Stimulated activated CD4-positive, alpha-beta T cell treated with anti-CD3 and anti-CD28 coated beads, Interleukin-2, amount 100 ng/mL, for 48 hours (primary cell): ENCODE data around the gene SMIM8.
"Not testable (repeated sequence)": the region's sequence is repeated elsewhere in the genome, so short reads cannot be mapped to it uniquely, and the experiment has no call there.

Experiments used
- DNase-seq, 2 donors: peaks; one replicate each; pipeline ENCODE4 v3.0.0-alpha.2; 2020

Gene SMIM8, protein sequence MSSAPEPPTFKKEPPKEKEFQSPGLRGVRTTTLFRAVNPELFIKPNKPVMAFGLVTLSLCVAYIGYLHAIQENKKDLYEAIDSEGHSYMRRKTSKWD

DNA sequence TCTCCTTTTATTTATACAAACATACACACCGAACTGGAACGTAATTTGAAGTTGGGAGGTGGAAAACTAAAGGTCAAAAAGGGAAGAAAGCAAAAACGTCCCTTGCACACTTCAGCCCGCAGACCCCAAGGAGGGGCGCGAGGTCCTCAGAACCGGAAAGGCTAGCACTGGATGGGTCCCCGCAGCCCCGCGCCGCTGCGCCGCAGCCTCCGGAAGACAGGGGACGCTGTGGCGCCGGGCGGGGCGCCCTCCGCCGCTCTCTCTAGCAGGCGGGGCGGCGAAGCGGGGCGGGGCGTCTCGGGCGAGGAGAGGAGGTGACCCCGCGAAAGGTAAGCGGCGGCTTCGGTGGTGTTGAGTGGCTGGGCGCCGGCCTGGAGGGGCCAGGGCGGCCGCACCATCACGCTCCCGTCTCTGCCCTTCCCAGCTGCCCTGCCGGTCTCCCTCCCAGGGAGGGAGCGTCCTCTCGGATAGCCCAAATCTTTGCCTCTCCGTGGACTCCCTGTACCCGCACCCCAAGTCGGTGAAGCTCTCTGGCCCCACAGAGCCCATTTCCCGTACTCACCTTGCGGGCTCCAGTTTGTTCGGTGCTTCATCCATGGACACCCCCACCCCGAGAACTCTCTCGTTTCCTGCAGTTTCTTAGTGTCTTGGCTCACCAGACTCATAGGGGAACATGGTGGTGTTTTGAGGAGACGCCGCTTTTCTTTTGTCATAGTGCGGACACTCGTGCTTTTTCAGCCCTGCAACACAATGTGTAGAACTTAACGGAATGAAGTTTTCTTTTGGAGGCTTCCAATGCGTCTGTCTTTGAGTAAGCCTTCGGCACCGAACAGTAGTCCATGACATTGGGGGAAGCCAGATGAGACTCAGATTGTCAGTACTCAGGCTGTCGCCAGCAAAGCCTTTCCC is at the start of gene SMIM8:
Gene SMIM8 (plus strand): TSS at position 285 of the 909 bp plus-strand sequence. CDS start 14,444 bp downstream, outside the sequence.
- DNase-seq: peak; percentile 84 to 88

DNA sequence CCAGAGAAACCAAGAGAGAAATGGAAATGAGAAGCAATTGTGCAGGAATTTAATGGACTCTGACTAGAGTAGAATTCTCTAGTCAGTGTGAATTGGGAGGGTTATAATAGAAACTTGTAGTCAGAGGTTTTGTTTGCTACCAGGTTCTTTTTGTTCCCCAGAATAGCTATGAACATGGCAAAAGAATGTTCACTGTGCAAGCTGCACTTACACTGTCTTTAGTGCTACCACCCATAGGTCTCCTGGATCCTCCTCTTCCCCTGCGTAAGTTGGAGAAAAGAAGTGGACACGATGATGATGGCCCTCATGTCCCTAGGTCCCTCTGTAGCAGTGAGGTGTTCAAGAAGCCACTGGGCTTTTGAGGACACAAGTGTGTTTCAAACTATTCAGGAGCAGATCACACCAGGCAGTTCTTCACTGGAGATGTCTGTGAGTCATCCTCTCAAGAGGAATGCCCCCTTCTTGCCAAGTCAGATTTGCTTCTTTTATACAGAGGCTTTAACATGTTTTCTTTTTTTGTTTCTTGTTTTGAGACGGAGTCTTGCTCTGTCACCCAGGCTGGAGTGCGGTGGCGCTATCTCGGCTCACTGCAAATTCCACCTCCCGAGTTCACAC is 47.6 kb upstream of the SMIM8 start:
- no peak for DNase-seq

DNA sequence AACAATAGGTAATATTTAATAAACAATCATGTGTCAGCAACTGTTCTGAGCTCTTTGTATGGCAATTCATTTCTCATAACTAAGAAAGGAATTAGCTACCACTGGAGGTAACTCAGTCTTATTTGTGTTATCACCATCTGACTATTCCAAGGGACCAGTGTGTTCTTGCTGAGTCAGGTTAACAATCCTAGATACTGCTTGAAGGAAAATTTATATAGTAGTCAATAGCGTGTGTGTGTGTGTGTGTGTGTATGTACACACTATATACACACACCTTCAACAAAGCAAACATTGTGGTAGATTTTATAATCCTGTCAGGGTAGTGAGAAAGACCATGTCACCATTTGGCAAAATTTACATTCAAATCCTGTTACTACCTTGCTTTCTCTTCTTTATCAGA is 45.8 kb upstream of the SMIM8 start:
- no peak for DNase-seq

DNA sequence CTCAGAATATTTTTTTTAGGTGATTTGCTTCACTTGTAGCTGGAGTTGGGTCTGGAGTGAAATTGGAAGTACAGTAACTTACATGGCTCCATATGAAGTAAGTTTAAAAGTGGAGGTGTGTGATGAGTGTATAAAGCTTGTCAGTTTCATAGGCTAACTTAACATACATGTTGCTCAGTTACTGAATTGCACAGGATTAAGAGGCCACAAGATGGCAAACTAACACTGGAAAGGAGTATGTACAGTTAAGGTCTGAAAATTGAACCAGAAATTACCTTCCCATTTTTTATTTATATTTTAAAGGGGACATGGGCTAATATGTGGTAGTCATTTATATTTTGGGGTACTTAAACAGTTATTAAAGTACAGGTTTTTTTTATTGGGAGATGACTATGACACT is 45.3 kb upstream of the SMIM8 start:
- DNase-seq: no peak

DNA sequence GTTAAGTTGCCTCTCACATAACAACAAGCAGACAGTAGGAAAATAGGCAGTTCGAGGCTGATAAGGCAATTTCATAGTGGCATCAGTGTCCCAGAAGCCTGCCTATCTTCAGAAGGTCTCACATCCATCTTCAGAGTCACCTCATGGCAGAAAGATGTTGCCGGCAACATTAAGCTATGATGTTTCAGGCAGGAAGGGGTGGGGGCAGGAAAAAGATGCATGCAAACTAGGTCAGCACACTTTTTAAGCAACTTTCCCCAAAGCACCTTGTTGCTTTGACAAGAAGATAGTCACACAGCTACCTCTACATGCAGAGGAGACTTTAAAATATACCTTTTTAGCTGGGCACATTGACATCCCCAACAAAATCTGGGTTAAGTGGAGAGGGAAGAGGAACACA is 43.2 kb upstream of the SMIM8 start:
- no peak for DNase-seq

DNA sequence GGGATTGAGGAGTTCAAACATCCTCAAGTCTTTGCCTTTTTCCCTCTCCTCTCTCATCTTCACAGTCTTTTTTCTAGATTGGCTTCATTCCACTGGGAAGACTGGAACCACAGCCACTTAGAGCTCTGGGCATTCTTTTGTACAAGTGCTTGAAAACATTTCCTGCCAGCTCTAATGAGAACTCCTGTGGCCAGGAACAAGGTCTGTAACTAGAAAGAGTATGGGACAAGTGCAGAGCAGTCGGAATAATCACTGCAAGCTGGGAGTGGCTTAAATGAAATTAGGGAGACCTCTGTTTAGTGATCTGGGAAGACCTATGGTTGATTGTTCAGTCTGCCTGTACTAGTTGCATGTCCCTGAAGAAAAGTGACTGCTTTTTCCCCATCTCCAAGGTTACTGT is 41.0 kb upstream of the SMIM8 start:
- DNase-seq: no peak

DNA sequence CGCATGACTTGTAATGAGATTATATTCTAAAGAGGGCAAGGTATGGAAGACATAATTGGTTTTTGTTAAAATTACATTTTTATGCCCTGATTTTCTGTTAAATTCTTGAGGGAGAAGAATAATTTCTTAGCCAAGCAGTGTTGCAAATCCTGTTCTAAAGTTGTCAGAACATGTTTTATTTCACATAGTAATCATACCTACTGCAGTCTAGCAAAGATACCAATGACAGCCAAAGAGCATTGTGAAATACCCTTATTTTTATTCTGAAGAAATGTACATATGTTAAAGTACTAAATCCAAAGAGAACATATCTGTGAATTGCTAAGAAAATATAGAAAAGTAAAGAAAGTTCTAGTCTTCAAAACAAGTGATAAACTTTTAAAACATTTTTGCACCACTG is 39.6 kb upstream of the SMIM8 start:
- no peak for DNase-seq

DNA sequence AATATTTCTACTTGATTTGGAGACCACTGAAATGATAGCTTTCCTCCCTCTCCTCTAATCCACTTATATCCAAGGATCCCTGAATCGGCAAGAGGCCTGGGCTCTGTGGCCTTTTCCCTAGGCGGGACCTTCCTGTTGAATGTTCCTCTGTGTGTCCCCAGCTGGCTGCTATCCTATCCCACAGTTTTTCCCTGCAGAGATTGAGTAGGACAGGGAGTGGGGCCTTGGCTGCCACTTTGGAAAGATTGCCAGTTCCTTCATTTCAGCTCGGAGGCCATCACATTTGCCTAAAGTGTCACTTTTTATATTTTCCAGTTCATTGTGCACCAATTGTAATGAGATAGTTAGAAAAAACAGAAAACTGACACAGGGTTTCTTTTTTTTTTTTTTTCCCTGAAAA is 38.9 kb upstream of the SMIM8 start:
- no peak for DNase-seq

DNA sequence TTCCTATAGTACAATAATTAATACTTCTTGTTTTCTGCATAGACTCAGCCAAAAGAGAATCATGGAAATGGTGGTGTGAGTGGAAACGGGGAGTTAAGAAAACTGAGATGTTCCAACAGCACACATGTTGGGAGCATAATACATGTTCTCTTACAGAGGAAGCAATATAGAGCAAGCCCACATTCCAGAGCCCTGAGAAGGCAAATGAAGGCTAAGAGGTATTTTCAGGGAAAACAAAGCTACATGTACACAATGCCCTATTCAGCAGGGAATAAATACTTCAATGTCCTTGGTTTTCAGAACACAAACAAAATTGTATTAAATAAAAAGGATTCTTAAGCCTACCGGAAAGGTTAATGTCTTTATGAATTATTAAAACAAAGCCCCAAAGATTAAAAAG is 35.1 kb upstream of the SMIM8 start:
- DNase-seq: no peak

DNA sequence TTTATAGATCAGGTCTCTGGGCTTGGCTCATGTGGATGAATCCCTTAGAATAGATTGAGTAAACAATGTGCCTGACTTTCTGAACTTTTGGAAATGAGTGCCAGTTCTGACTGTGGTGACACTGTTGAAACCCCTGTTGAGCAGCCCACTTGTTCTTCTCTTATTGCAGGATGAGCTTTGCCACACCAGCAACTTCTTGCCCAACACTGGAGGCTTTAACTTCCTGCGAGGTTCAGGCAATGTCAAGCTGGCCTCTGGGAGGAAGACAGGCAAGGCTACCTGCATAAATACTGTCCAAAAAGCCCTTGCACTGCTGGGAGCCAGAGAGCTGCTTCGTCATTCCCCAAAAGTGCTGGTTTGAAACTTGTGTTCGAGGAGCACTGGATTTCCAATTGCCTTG is 32.8 kb upstream of the SMIM8 start:
- no peak for DNase-seq

DNA sequence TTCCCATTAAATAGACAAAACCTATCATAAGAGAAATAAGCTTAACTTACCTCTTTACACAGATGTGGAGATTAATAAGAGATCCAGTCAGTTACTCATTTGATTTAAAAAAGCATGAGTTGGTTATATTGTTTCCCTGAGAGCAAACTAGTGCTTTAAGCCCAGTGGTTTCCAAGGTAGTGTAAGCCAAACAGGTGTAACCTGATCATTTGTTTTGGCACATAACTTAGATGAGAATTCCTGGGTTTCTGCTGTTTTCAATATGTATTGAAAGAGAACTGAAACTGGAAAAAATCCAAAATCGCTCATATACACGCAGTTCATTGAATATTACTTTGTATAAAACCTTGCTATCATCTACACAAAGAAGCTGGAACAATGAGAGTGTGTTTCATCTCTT is 30.5 kb upstream of the SMIM8 start:
- no peak for DNase-seq

DNA sequence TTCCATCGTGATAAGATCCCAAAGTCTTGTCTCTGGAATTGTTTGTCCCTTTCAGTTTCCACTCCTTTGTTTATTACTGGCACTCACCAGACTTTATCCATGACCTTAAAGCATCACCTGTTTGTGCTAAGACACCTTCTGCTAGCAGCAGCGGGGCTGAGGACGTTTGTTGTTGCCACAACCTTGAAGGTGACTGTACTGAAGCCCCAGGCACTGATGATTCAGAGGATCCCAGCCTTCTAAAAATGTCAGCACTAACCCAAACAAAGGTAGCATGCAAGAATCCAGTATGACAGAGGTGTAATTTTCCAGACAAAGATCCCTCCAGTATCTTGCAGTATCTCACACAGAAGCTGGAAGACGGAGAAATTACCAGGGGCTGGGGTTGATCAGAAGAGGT is 28.9 kb upstream of the SMIM8 start:
- DNase-seq: no peak

DNA sequence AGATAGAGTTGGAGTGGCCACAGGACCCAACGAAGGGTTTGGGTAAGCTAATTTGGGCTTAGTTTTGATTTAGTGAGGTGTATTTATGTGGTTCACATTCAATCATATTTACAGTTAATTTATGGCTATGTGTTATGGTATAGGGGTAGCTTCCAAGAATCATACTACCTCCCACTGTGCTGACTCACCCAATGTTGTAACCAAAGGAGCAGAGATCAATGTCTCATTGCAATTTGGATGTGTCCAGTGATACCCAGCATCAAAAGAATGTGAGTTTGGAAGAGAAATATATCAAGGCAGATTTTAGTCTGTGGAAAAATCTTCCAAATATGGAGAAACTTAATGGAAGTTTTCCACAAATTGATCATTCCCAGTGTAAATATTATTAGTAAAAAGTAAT is 25.3 kb upstream of the SMIM8 start:
- DNase-seq: no peak

DNA sequence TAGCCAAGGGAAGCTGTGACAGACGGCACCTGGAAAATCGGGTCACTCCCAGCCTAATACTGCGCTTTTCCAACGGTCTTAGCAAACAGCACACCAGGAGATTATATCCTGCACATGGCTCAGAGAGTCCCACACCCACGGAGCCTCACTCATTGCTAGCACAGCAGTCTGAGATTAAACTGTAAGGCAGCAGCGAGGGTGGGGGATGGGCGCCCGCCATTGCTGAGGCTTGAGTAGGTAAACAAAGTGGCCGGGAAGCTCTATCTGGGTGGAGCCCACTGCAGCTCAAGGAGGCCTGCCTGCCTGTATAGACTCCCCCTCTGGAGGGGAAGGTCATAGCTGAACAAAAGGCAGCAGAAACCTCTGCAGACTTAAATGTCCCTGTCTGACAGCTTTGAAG is 21.1 kb upstream of the SMIM8 start:
- not testable (repeated sequence) for DNase-seq

DNA sequence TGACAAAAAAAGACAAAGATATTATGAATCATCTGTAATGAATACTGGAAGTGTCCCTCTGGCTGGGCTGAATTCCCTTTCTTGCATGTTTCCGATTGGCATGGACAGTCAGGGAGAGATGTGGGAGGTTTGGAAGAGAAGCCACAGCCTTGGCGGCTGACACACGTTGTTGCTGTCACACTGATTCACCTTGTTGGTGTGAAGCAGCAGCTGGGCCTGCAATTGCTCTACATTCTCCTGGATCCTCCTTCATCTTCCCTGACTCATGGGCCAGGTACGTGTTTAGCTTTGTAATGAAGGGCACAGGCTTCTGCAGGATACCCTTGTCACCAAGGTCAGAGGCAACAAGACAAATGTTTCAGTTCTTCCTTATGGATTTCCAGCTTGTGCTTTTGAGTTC is 13.4 kb upstream of the SMIM8 start:
- no peak for DNase-seq

DNA sequence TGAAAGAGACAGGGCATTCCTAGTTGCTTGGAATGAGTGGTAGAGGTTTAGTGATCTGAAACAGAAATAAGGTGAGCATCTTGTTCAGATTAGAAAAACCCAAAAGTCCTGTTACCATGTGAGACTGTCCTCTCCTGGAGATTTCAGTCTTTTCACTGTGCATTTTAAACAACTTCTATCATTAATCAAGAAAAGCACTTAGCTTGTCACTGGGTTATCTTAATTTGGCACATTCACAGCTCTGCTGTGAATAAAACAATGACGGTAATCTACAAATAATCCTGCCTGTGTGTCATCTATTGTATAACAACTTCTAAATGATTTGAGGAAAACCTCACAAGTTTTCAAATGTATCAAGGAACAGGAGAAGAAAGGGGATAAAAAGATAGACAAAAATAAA is 9.5 kb upstream of the SMIM8 start:
- DNase-seq: no peak

DNA sequence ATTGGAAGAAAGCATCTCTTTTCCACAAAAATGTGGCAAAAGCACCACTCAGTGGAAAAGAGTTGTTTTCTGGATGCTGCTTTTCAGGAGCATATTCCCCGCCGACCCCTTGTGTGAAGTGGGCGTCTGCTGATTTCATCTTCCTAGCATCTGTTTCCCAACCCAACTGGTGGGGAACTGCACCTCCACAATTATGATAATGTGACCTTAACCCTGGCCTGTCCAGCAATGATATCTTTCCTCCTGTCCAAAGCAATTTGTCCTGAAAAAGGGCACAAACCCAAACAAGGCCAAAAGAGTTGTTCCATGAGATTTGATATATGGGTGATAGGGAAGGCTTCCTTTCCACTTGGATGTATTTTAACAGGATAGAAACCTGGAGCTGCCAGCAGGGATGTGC is 7.3 kb upstream of the SMIM8 start:
- no peak for DNase-seq

DNA sequence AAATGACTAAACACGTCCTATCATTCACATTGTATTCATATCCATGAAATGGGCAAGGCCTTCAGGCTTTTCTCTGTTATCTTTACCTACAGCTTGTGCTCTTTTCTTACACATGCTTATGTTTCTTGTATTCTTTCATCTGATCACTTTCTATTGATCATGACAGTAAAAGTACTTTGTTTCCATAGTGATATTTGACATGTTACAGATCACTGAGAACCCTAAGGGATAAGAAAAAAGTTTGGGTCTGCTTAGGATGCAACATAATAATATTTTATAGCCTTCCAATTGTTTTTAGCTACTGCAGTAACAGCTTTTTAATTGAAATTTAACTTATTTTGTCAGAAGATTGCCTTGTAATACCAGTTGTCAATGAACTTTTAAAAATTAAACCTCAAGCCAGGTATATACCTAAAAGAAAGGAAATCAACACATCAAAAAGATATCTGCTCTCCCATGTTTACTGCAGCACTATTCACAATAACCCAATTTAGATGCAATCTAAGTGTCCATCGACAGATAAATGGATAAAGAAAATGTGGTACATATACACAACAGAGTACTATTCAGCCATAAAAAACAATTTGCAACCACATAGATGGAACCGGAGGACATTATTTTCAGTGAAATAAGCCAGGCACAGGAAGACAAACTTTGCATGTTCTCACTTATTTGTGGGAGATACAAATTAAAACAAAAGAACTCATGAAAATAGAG is 3.0 kb upstream of the SMIM8 start:
- no peak for DNase-seq

DNA sequence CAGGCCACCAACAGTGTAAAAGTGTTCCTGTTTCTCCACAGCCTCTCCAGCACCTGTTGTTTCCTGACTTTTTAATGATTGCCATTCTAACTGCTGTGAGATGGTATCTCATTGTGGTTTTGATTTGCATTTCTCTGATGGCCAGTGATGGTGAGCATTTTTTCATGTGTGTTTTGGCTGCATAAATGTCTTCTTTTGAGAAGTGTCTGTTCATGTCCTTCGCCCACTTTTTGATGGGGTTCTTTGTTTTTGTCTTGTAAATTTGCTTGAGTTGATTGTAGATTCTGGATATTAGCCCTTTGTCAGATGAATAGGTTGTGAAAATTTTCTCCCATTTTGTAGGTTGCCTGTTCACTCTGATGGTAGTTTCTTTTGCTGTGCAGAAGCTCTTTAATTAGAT is 1.5 kb downstream of the SMIM8 start:
- not testable (repeated sequence) for DNase-seq

DNA sequence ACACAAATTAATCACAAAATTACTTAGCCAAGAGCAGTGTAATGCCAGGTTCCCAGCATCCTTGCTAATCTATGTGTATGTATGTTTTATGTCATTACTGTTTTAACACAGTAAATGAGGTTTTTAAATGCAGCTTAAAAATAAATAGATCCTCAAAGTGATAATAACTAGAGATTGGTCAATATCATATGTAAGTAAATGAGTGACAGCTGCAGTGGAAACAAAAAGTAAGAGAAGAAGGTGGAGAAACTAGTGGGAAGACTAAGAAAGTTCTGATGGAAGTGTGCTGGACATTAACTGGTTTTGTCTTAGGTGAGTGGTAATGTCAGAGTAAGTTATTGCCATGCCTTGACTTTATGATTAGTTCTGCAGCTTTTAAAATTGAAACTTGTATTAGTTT is 8.6 kb downstream of the SMIM8 start:
- DNase-seq: no peak

DNA sequence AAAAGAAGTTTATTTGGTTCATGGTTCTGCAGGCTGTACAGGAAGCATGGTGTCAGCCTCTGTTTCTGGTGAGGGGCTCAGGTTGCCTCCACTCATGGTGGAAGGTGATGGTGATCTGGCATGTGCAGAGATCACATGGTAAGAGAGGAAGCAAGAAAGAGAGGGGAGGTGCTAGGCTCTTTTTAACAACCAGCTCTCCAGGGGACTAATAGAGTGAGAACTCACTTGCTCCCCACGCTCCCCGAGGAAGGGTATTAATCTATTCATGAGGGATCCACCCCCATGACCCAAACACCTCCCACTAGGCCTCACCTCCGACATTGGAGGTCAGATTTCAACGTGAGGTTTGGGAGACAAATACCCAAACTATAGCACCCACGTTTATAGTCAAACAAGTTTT is 10.6 kb downstream of the SMIM8 start:
- no peak for DNase-seq

DNA sequence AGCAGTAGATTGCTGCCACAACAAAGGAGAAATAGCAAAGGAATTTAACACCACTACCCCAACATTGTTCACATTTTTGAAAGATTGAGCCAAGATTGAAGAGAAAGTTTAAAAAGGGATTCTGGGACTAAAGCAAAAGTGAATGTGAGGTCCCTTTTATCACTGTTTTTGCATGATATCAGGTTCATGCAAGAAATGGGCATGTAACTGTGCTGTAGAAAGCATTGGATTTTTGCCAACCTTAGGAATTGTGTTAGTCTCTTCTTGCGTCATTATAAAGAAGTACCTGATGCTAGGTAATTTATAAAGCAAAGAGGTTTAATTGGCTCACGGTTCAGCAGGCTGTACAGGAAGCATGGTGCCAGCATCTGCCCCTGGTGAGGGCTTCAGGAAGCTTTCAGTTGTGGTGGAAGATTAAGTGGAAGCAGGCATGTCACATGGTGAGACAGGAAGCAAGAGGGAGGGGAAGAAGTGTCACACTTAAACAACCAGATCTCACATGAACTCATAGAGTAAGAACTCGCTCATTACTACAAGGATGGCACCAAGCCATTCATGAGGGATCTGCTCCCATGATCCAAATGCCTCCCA is 11.3 kb downstream of the SMIM8 start:
- DNase-seq: no peak

DNA sequence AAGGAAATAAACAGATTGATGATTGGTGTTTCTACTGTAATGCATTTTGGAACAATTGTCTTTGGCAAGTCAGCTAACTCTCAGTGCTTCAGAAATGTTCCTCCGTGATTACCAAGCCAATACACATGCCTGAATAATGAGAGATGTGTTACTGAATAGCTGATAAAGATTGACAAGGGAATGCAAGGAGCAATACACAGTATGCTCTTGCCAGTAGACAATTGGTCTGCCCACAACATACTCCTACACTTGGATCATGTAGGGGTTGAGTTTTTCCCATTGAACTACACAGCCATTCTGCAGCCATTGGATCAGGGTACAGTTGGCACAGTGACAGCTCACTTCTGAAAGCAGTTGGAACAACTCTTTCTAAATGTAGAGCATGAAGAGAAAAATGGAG is 12.3 kb downstream of the SMIM8 start:
- no peak for DNase-seq
